Measurements from ENCODE around the gene MYO15B.
"Not testable (repeated sequence)": the region's sequence is repeated elsewhere in the genome, so short reads cannot be mapped to it uniquely, and the experiment has no call there.

The MYO15B gene

DNA sequence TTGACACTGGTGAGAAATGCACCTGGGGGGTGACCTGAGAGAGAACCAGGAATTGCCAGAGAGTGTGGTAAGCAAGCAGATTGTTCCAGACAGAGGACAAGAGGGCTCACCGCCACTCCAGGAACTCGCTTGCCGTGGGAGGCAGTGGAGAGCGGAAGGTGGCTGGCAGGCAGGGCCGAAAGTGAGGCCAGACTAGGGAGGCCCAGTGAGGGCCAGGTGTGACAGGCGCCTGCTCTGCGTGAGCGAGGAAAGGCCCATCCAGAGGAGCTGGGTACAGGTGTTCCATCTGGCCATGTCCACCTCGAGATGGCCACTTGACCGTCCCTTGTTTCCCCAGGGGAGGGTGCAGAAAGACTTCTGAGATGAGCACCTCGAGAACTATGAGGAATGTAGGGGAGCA is 11.9 kb upstream of the MYO15B start:
- DNase-seq, result no peak

DNA sequence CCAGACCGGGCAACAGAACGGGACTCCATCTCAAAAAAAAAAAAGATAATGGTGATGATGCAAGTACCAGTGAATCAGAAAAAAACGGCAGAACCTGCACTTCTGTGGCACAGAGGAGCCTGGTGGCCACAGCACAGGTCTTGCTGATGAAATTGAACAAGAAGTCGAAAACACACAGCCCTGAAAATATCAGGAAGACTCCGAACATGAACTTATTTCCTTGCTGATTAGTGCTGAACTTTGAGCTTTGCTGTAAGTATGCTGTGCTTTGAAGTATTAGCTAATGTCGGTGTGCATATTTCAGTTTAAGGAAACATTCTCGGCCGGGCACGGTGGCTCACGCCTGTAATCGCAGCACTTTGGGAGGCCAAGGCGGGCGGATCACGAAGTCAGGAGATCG is 10.9 kb upstream of the MYO15B start:
- DNase-seq, result no peak

DNA sequence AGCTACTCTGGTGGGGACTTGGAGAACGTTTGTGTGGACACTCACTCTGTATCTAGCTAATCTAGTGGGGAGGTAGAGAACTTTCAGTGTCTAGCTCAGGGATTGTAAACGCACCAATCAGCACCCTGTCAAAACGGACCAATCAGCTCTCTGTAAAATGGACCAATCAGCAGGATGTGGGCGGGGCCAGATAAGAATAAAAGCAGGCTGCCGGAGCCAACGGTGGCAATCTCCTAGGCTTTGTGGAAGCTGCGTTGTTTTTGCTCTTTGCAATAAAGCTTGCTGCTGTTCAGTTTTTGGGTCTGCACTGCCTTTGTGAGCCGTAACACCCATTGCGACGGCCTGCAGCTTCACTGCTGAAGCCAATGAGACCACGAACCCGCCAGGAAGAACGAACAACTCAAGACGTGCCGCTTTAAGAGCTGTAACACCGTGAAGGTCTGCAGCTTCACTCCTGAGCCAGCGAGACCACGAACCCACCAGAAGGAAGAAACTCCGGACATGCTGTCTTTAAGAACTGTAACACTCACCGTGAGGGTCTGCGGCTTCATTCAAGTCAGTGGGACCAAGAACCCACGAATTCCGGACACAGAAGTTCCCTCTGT is 6.4 kb upstream of the MYO15B start:
- not testable (repeated sequence) for DNase-seq

DNA sequence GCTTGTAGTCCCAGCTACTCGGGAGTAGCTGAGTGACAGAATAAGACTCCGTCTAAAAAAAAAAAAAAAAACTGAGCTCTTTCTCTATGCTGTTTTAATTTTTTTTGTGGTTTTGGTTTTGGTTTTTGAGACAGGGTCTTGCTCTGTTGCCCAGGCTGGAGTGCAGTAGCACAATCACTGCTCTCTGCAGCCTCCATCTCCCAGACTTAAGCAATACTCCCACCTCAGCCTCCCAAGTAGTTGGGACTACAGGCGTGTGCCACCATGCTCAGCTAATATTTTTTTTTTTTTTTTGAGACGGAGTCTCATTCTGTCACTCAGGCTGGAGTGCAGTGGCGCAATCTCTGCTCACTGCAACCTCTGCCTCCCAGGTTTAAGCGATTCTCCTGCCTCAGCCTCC is 4.4 kb upstream of the MYO15B start:
- DNase-seq, result not testable (repeated sequence)

DNA sequence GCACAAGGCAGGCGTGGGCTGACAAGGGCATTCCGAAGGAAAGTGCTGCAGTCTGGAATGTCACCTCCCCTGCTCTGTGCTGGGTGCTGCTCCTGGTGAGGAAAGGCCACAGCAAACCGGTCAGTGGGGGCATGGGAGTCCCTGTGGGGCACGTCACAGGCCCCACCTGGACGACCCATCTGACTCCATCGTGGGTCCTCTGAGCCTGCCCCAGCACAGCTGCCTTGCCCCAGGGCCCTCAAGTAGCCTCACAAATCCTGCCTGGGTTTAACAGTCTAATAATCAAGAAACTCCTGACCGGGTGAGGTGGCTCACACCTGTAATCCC is 2.8 kb upstream of the MYO15B start:
- DNase-seq, result no peak

DNA sequence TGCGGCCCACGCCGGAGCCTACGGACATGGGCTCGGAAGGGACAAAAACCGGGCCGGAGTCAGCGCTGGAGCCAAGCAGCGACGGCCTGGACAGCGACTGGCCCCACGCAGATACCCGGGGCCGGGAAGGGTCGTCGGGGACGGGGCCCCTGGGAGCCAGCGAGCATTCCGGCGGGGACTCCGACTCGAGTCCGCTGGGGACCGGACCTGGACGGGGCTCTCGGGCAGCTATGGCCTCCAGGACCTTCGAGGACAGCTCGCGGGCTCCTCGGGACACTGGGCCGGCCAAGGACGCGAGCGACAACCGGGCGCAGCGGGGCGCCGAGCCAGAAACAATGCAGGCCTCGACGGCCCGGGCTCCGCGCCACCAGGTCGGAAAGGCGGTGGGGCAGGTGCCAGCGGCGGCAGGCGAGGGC is 1.0 kb downstream of the MYO15B start:
- peak in 25 of 51 donors; percentile 26 to 76 (median 50) for DNase-seq

DNA sequence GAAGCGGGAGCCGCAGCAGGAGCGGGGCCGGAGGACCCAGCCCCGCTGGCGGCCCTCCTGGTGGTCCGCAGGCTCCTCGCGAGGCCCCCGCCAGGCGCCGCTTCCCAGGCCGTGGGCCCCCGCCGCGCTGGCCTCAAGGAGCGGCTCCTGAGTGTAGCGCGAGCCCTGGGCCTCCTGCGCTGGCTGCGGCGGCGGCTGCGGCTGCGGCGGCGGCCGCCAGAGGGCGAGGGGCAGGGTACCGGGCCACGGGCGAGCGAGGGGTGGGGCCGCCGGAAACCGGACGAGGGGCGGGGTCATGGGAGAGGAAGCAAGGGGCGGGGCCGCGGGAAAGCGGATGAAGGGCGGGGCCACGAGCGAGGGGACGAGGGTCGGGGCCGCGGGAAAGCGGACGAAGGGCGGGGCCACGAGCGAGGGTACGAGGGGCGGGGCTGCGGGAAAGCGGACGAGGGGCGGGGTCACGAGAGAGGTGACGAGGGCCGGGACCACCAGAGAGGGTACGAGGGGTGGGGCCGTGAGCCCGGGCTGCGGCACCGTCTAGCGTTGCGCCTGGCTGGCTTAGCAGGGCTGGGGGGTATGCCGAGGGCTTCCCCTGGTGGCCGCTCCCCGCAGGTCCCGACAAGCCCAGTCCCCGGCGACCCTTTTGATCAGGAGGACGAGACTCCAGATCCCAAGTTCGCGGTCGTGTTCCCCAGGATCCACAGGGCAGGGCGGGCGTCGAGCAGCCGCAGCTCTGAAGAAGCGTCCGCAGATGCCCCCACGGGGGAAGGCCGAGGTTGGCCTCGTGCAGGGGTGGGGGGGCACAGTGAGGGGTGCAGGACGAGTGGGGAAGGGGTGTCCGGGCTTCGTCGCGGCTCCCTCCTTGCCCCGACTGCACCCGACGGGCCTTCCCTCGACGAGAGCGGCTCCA is 1.7 kb downstream of the MYO15B start:
- DNase-seq, result peak; percentile 36 to 97 (median 86)

DNA sequence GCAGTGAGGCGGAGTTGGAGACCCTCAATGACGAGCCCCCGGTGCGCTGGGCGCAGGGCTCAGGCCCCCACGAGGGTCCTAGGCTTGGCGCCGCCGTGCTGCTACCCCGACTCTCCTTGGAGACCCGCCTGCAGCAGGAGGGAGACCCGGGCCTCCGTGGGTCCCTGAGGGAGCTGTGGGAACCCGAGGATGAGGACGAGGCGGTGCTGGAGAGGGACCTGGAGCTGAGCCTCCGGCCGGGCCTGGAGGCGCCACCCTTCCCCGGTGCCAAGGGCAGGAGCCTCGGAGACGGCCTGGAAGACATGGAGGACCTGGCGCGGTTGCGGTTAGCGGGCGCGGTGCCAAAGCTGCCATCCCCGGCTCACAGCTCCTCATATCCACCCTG is 2.3 kb downstream of the MYO15B start:
- peak in 5 of 51 donors; percentile 9 to 15 (median 12) for DNase-seq

DNA sequence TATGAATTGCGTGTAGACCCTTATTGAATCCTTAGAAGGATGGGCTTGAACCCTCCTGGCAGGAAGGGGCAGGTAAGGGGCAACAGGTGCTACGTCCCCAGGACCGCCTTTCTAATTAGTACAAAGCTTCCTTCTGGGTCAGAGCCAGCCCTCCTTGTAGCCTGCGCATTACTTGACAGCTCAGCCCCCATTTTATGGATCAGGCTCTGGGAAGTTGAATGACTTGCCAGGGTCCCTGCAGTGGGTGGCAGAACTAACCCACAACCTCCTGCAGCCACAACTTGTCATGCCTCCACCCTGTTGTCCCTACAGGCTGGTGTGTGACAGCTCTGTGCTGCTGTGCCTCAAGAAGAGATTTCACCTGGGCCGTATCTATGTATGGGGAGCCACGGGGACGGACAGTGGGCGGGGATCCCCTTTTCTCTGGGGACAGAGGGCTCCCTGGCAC is 2.7 kb downstream of the MYO15B start:
- DNase-seq, result no peak

DNA sequence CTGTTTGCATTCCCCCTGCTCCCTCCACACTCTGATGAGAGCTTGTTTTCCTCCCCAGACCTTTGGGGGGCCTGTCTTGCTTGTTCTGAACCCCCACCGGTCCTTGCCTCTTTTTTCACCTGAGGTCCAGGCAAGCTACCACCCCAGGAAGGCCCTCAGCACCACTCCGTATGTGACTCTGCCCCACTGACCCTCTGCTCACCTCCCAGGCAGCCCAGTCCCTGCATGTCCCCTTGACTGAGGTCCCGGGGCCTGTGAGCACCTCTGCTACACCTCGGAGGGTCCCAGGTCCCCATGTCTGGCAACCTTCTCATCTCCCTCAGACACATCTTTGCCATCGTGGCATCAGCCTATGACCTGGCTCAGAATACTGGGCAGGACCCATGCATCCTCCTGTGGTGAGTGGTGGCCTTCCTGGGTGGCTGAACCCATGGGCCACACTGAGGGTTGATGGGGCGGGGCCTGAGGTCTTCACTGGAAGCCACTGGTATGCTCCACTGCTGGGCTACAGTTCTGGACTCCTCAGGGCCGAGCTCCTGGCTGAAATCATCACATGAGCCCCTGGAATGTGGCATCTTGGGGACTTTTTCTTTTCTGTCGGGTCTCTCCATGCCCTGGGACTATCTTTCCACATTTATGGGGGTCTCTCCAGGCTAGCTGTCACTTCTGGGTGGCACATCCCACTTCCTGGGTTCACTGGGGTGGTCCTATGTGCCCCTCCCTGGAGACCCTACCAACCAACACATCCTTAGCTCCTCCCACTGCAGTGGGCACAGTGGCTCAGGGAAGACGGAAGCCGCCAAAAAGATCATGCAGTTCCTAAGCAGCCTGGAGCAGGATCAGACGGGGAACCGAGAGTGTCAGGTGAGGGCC is 3.5 kb downstream of the MYO15B start:
- no peak for DNase-seq

DNA sequence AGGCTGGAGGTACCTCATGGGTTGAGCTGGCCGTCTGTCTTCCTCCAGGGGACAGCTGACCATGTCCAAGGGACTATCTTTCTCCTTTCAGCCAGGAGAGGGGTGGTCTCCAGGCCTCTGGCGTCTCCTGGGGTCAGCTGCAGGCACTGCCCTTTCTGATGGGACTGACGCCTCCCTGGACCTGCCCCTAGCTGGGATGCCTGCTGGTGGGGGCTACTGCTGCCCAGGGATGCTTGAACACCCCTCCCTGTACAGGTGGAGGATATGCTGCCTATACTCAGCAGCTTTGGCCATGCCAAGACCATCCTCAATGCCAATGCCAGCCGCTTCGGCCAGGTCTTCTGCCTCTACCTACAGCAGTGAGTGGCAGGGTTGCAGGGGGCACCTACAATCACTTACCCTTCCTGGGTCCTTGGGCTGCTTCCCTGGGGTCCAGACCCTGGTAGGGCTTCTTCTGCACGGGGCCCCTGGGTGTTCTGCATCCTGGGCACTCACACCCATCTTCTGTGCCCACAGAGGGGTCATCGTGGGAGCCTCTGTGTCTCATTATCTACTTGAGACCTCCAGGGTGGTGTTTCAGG is 4.2 kb downstream of the MYO15B start:
- no peak for DNase-seq

DNA sequence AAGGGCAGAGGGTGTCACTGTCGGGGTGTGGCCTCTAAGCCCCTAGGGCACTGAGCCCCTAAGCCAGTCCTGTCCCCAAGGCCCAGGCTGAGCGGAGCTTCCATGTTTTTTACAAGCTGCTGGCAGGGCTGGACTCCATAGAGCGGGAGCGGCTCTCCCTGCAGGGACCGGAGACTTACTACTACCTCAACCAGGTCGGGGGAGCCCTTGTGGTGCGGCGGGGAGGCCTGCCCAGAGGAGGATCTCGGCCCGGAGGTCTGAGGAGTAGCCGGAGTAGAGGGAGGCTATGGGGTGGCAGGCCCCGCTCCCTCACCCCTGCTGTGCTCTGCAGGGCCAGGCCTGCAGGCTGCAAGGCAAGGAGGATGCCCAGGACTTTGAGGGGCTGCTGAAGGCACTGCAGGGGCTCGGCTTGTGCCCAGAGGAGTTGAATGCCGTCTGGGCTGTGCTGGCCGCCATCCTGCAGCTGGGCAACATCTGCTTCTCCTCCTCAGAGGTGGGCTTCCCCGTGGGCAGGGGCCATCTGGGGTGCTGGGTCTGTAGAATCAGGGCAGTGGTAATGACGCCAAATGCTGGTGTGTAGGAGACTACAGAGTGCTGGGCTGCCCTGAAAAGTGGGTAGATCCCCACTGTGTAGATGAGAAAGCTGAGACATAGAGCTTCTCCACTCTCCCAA is 4.9 kb downstream of the MYO15B start:
- DNase-seq, result no peak

DNA sequence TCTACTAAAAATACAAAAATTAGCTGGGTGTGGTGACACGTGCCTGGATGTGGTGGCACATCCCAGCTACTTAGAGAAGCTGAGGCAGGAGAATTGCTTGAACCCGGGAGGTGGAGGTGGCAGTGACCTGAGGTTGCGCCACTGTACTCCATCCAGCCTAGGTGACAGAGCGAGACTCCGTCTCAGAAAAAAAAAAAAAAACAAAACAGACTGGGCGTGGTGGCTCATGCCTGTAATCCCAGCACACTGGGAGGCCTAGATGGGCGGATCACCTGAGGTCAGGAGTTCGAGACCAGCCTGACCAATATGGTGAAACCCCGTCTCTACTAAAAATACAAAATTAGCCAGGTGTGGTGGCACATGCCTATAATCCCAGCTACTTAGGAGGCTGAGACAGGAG is 5.8 kb downstream of the MYO15B start:
- DNase-seq, result not testable (repeated sequence)

DNA sequence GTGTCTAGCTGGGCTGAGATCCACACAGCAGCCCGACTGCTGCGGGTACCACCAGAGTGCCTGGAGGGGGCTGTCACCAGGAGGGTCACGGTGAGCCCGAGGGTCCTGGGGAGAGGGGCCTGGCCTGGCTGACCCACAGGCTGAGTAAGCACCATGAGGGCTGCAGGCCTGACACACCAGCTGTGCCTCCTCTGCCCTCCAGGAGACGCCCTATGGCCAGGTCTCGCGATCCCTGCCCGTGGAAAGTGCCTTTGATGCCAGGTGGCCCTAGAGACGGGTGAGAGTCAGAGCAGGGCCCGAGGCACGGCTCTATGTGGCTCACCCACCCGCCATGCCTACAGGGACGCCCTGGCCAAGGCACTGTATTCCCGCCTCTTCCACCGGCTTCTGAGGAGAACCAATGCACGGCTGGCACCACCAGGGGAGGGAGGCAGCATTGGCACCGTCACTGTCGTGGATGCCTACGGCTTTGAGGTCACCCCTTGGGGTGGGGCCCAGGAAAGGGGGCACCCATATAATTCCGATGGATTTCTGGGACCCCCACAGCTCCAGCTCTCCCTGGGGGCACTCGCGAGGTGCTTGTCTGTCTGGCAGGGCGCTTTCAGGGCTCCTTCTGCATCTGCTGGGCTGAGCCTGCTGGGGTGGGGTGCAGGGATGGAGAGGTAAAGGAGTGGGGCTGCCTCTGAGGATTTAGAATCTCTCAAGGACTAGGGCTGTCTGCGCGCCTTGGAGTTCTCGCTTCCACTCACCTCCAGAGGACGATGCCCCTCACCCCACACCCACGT is 7.1 kb downstream of the MYO15B start:
- DNase-seq, result no peak

DNA sequence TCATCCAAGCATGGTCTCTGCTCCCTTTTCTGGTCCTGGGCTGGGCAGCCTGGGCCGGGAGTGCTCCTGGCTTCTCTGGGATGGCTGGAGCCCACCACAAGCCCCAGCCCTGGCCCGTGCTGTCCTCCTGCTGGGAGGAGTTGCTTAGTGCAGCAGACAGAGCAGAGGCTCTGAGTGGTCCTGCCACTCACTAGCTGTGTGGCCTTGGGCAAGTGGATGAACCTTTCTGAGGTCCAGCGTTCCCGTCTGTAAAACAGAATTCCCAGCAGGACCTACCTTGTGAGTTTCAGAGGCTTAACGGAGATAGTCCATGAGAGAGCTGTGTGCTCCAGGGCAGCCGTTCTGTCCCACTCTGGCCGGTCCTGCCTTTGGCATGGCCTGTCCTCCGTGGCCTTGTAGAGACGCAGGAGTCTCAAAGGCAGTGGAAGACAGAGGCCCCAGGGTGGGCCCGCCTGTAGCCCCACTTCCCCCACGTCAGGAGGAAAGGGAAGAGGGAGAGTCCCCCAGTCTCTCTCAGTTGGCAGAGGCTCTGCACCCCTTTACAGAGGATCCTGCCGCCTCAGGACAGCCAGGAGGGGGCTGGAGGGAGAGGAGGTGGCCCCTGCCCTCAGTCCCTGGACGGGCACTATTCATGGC is 7.8 kb downstream of the MYO15B start:
- DNase-seq, result no peak

DNA sequence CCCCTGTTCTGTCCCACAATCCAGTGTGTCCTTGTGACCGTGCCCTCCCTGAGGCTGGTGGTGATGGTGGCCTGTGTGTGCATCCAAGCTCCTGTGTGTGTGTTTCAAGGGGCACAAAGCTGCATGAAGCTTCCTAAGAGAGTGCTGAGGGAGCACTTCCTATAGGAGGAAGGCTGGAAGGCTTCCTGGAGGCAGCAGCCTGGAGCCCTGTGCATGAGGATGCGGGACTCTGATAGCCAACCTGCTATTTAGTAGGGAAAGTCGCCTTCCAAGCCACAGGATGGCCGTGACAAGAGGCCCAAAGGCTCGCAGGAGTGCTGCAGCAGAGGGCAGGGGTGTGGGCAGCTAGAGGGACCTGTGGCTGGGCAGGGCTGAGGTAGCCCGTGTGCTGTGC is 8.3 kb downstream of the MYO15B start:
- DNase-seq, result no peak

DNA sequence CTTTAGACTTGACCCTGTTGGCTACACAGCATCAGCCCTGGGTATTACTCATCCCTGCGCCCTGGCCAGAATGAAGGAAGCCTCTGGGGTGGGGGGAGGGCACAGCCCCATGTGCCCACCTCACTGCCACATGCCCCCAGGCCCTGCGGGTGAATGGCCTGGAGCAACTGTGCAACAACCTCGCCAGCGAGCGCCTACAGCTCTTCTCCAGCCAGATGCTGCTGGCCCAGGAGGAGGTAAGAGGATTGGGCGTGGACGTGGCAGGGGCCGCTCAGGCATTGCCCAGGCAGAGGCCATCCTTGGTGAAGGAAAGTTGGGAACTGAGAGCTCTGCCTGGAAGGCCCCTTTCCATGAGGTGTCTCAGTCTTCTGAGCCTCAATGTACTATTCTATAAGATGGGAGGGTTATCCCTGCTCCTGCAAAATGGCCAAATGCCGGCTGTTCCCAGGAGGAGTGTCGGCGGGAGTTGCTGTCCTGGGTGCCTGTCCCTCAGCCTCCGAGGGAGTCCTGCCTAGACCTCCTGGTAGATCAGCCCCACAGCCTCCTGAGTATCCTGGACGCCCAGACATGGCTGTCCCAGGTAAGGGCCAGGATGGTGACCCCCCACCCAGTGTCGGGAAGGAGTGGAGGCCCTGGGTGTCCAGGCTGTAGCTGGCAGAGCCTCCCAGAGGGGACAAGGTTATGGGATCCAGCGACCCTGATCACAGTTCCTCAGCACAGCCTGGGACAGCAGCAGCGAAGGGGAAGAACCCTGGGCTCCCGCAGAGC is 8.9 kb downstream of the MYO15B start:
- DNase-seq, result no peak

DNA sequence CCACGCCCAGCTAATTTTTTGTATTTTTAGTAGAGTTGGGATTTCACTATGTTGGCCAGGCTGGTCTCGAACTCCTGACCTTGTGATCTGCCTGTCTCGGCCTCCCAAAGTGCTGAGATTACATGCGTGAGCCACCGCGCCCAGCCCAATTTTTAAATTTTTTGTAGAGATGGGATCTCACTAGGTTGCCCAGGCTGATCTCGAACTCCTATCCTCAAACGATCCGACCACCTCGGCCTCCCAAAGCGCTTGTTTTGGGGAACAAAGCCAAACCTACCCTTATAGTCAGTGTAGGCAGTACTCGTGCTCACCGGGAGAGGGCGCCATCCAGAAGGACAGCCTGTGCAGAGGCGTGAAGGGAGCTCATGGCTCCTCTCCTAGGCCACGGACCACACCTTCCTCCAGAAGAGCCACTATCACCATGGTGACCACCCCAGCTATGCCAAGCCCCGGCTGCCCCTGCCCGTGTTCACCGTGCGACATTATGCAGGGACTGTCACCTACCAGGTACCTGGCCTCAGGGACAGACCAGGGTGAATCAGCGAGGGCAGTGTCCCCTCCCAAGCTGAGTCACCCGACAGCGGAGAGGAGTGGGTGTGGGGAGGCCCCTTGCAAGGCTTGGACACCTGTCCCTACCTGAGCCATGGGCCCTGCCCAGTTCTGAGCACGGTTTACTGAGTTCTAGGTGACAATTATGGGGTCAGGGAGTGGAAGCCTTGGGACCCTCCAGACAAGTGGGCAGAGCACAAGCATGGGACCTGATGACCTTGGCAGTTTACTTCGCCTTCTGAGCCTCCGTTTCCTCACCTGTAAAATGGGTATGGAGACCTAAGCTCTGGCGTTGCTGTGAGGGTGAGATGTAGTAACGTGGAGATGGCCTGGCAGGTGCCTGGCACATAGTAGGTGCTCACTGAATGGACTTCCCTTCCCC is 13.7 kb downstream of the MYO15B start:
- peak in 19 of 51 donors; percentile 7 to 60 (median 23) for DNase-seq

Data from hypothalamus (tissue), 51 donors.